Dermis lymphatic vessel endothelial cell (primary cell): ENCODE data around the gene CD226. TPM values are rescaled to one million over a fixed set of nuclear protein-coding genes. Genes with fewer than 3 reads are reported as not detected.

Experiments used
- total RNA-seq: library from RNA; depleted of rRNA; stranded (reverse); fragments of >200 nt; gene quantifications from 2 replicates; pipeline ENCODE4 v1.2.1, GENCODE V29; 2014

CD226 gene
- 1.2 and 1.5 TPM in 2 replicates for total RNA-seq

DNA sequence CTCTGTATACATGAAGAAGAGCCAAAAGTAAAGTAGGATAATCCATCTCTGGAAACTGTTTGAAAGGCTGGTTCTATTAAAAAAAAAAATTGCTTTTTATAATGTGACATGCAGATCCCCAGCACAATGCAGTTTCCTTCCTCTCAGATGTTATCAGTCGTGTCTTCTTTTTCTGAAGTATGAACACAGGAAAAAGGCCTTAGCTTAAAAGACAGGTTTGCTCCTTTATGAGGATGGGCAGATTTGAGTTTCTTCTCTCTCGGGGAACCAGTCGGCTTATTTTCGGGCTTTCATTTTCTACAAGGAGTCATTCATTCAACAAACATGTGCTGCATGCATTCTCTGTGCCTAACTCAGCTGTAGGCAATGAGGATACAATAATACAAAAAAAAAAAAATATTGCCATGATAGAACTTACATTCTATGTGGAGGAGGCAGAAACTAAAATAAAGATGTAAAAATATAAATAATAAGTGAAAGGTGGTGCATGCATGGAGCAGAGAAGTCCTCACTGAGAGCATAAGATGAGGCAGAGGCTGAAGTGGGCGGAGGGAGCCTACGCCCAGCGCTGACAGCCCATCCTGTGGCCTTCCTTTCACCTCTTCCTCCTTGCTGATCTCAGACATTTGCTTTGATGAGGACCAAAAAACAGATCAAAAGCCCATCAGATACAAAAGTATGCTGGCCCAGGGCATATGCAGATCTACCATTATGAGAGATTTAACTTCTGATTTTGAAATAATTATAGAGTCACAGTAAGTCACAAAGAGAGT lies at the start of gene CD226:
TSS of gene CD226 (minus strand) at position 513 of the 773 bp plus-strand sequence. CDS start at position 46, 467 bp downstream.

